GM18508 (cell line): ENCODE results near the gene ARHGAP4.

ENCODE experiments used
- ATAC-seq: cut with Tn5 transposase; IDR thresholded peaks from one replicate; pipeline ENCODE4 v1.9.1; 2021; ENCODE audit warnings: moderate number of reproducible peaks; ENCODE audit not compliant: insufficient read depth, unreplicated experiment

The ARHGAP4 gene

GRCh38 chrX:153928846-153929245, 2.8 kb upstream of the ARHGAP4 start:
- no peak for ATAC-seq

DNA sequence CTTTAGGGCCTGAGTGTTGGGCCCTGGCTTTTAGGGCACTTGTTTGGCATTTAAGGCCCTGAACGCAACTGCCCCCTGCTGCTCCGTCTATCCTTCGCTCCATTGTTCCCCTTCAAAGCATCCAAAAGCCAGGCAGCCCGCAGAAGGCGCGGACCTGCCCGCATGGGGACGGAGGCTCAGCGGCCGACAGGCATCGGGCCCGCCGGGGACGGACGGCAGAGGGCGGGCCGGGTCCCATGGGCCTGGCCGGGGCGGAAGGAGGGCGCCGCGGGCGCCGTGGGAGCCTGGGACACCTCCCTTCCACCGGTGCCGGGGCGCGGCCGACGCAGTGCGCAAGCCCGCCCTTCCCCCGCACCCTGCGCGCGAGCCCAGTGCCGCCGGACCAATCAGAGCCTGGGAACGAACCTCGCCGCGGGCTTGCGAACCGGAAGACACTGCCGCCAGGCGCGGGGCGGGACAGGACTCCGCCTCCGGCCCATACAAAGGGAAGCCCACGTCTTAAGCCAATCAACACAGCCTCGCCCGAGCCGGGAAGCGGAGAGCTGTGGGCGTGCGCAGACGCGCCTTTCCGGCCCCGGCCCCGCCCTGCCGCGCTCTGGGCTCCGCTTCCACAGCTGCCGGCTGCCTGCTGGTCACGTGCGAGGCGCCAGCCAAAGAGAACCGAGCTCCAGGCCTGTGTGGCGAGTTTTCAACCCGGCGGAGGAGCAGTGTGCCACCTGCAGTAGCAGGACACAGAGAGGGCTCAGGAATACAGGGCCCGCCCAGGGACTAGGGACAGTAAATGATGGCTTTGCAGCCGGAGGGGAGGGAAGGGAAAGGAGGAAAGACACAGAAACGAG, 2.1 kb upstream of the ARHGAP4 start:
- ATAC-seq, result peak; percentile 82

GRCh38 chrX:153927672-153927921, 1.5 kb upstream of the ARHGAP4 start:
- no peak for ATAC-seq

DNA sequence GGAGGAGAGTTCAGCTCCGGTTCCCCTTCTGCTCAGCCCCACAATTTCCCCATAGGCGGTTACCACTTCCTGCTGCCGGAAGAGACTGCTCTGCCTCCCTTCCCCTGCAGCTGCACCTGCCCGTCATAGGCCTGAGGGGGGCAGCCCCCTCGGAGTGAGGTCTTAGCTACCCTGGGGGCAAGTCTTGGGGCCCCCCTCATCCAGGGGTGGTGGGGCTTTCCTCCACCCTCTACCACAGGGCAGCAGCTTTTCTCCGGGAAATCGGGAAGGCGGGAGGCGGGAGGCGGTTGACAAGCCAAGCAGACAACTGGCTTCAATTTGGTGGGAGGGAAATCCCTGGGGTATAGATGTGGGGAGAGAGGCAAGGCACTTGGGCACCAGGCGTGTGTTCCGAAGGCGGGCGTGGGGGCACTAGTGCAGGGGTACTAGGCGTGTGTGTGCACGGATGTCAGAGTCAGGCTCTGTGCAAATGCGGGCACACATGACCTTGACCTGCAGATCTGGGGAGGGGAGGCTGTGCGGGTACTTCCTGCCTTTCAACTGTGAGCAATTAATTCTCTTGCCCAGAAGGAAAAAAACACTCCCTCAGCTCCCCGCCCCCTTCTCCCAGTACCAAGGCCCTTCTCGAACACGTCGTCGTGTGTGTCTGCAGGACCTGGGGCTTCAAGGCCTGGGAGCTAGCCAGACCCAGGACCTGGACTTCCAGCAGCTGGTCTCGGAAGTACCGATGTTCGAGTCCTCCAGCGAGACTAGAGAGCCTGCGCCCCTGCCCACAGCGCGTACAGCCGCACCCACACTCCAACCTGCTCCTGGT, 1.0 kb upstream of the ARHGAP4 start:
- ATAC-seq, result peak; percentile 33

DNA sequence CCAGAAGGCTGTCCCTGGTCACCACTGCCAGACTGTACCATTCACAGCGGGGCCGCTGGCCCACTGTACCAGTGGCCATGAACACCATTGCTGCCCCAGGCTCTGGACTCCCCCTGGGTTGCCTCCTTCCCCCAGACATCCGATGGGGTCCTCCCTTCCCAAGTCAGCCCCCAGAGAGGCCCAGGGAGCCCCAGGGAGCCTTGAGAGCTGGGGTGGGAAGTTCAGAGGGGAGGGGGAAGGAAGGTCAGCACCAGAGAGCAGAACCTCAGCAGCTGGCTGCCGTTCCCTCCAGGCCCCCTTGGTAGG, 441 bp upstream of the ARHGAP4 start:
- no peak for ATAC-seq

DNA sequence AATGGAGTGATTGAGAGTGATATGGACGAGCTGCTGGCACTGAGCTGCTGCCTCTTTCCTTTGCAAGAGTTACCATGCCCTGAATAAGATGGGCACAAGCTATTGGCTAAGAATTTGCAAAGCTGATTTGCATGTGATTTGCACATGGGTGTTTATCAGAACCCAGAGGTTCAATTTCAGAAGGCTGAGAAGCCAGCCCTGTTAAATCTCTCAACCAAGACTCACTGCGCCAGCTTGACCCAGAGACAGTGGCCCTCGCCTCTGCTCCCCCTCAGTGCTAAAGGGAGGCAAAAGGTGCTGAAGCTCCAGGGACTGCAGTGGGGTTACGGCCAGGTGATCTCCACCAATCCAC, 701 bp downstream of the ARHGAP4 start:
- ATAC-seq, result no peak

GRCh38 chrX:153924149-153924861, 1.8 kb downstream of the ARHGAP4 start:
- no peak for ATAC-seq

GRCh38 chrX:153922932-153923857, 2.9 kb downstream of the ARHGAP4 start:
- ATAC-seq, result no peak

DNA sequence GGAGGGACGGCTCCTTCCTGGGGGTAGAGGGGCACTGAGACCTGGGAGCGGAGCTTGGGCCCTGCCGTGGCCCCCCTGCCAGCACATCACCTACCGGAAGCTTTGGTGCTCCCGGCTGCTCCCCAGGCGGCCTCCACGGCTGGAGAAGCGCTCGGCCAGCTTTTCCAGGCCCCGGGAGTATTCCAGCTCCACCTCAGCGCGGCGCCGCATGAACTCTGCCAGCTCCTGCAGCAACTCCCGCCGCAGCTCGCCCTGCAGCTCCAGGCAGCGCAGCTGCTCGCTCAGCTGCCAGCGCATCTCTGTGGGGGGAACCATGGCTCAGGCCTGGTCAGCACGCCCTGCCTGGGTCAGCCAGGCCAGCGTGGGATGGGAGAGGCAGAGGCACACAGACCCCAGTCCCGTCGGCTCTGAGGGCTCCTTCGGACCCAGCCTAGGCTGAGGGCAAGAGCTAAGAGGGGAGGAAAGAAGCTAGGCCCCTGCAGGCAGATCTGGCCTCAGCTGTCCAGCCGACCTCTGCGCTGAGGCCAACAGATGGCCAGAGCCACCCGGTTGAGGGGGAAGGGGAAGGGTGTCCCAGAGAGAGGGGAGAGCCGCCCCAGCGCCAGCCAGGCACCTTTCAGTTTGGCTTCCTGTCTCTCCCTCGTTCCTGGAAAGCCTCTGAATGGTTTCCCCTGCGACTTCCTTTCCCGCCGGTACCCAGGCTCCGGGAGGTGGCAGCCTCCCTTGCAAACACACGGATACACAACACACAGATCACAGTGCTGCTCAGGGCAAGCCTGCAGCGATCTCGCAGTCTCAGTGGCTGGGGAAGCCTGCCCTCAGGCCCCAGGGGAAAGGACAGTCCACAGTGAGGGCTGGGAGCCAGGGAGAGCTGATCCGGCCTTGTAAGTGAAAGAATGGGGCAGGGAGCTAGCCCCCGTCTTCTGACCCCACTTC, 4.3 kb downstream of the ARHGAP4 start:
- ATAC-seq, result no peak

- ATAC-seq, result no peak
Measured at GRCh38 chrX:153921070-153921469, 5.0 kb downstream of the ARHGAP4 start.

GRCh38 chrX:153920546-153920945, 5.5 kb downstream of the ARHGAP4 start:
- no peak for ATAC-seq

DNA sequence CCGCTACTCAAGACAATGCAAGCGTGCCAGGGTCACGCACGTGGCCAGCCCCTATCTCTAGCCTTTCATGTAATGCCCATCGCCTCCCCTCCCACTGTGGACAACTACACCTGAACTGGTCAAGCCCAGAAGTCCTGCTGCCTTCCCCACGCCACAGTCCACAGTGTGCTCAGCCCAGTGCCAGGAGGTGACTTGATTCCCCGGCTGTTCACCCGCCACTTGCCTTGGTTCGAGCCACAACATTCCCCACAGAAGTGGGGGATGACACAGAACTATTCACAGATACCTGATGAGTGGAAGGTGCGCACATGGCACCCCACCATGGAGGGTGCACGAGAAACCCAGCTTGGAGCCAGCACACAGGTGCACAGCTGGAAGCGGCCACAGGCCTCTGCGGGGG, 6.8 kb downstream of the ARHGAP4 start:
- no peak for ATAC-seq

DNA sequence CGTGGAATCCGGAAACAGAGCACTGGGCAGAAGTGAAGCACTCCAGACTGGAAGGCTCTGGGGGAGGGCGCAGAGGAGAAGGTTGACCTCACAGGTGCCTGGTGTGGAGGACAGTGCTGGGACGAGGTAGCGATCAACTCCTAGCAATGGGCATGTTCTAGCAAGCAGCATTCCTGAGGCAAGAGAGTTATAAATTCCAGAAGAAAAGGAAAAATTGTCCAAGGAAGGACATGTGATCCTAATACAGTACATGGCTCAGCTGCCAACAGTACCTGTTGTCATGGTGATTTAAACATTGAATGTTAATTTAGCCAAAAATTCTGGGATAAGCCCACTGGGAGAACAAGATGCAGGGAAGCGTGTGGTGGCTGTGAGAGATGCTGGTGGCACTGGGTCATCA, 8.2 kb downstream of the ARHGAP4 start:
- ATAC-seq, result no peak

- ATAC-seq, result no peak
Measured at GRCh38 chrX:153913701-153914100, 12.4 kb downstream of the ARHGAP4 start.

GRCh38 chrX:153913211-153913610, 12.9 kb downstream of the ARHGAP4 start:
- ATAC-seq, result no peak

DNA sequence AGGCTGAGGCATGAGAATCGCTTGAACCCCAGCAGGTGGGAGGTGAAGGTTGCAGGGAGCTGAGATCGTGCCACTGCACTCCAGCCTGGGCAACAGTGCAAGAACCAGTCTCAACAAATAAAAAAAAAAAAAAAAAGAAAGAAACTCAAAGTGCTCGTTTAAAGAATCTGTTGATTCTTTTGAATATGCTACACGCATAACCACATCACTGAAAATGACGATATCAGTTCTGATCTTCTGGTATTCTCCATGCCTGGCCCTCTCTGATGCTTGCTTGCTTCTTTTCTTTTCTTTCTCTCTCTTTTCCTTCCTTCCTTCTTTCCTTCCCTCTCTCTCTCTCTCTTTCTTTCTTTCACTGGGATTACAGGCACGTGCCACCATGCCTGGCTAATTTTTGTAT, 14.3 kb downstream of the ARHGAP4 start:
- no peak for ATAC-seq

GRCh38 chrX:153910446-153910845, 15.6 kb downstream of the ARHGAP4 start:
- ATAC-seq, result no peak

DNA sequence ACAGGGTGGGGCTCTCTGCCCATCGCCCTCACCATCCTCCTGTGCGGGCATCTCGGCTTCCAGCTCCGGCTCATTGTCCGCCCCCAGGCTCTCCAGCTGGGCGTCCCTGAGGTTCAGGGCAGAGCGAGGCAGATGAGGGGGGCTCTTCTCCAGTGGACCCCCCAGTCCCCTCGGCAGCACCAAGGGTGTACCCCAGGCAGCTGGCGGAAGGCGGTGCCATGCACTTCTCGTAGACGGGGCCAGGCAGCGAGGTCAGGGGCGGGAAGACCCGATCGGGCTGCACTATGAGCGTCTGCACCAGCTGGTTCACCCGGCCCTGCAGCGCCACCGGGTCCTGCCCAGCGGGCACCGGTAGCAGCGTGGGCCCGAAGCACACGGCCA, 16.1 kb downstream of the ARHGAP4 start:
- no peak for ATAC-seq
